Right ventricle myocardium superior (tissue), 1 donor: ENCODE data around the gene XRRA1. TPM values are rescaled to one million over a fixed set of nuclear protein-coding genes. Genes with fewer than 3 reads are reported as not detected.

Experiments
- ATAC-seq: fragments of 200-7000 bp; cut with Tn5 transposase; one replicate; pipeline ENCODE4 v1.9.1; 2020; ENCODE audit warnings: mild to moderate bottlenecking; ENCODE audit not compliant: poor library complexity
- DNase-seq: peaks from one replicate; pipeline ENCODE4 v3.0.0-alpha.2; 2020
- intact Hi-C: fragments of 100-400 bp; cut with DNase I; formaldehyde crosslinking; loops from one replicate; pipeline ENCODE4 v1.11.2; 2022
- total RNA-seq: library from RNA; stranded (reverse); fragmentation: NEBNext Ultra II Directional; extraction: Animal tissue kit (Norgen Biotek cat#: 25700); gene quantifications from one replicate; pipeline ENCODE4 v1.2.1, GENCODE V29; 2021
- donor health status: DM: no; HTN: yes; CAD: no; lungs with severe emphysema.

The XRRA1 gene
- total RNA-seq, 1 donor from 2014 or later, result 5.3 TPM

- ATAC-seq (no peak), DNase-seq (no peak)
- intact Hi-C loops, result no loop called here
These were observed 157.4 kb downstream of the XRRA1 start for GRCh38 chr11:74791333-74792100.

Other genes with a start within 250 kb of the XRRA1 start
- gene CHRDL2, start 217.7 kb downstream of the XRRA1 start, total RNA-seq, result 11.1 TPM
- gene RNF169, start 200.2 kb downstream of the XRRA1 start, total RNA-seq, result 10.2 TPM
- gene SPCS2, start 175 bp upstream of the XRRA1 start, total RNA-seq, result 98.4 TPM
- 3.5 TPM for gene NEU3, start 39.8 kb upstream of the XRRA1 start, total RNA-seq
- gene OR2AT4, start 147.8 kb upstream of the XRRA1 start, total RNA-seq, result not detected
- 28.2 TPM for gene SLCO2B1, start 202.0 kb upstream of the XRRA1 start, total RNA-seq